ENCODE measurements around the gene MED26.

- no peak for TF ChIP-seq POLR2A (IDR thresholded peaks at IDR 0.05; ENCODE audit: low read length)
- TF ChIP-seq GATA1 (IDR thresholded peaks at IDR 0.05; ENCODE audit: low read depth, low read length): no peak
Measured at GRCh38 chr19:16595097-16595496, 32.9 kb downstream of the MED26 start.

Data from erythroblast (primary cell).